ENCODE results near the gene CPNE4.

Gene CPNE4

GRCh38 chr3:131881777-131882176 lies 153.0 kb downstream of the CPNE4 start:
- DNase-seq (ENCODE audit: low read depth), result no peak

GRCh38 chr3:131880948-131881347 lies 153.9 kb downstream of the CPNE4 start:
- DNase-seq (ENCODE audit: low read depth), result no peak

- no peak for DNase-seq (ENCODE audit: low read depth)
Observed at GRCh38 chr3:131868203-131868602, 166.6 kb downstream of the CPNE4 start.

GRCh38 chr3:131856171-131856570 lies 178.6 kb downstream of the CPNE4 start:
- DNase-seq (ENCODE audit: low read depth), result no peak

- no peak for DNase-seq (ENCODE audit: low read depth)
Observed at GRCh38 chr3:131850223-131850622, 184.6 kb downstream of the CPNE4 start.

- no peak for DNase-seq (ENCODE audit: low read depth)
Observed at GRCh38 chr3:131849616-131850015, 185.2 kb downstream of the CPNE4 start.

GRCh38 chr3:131847966-131848510 lies 186.8 kb downstream of the CPNE4 start:
- DNase-seq (ENCODE audit: low read depth), result no peak

- no peak for DNase-seq (ENCODE audit: low read depth)
Observed at GRCh38 chr3:131846296-131846924, 188.4 kb downstream of the CPNE4 start.

- no peak for DNase-seq (ENCODE audit: low read depth)
Observed at GRCh38 chr3:131843174-131843573, 191.6 kb downstream of the CPNE4 start.

- DNase-seq (ENCODE audit: low read depth), result no peak
Observed at GRCh38 chr3:131840156-131840797, 194.5 kb downstream of the CPNE4 start.

- no peak for DNase-seq (ENCODE audit: low read depth)
Observed at GRCh38 chr3:131835906-131836305, 198.9 kb downstream of the CPNE4 start.

- no peak for DNase-seq (ENCODE audit: low read depth)
Observed at GRCh38 chr3:131831608-131832007, 203.2 kb downstream of the CPNE4 start.

- DNase-seq (ENCODE audit: low read depth), result no peak
Observed at GRCh38 chr3:131821191-131821762, 213.5 kb downstream of the CPNE4 start.

GRCh38 chr3:131819381-131820055 lies 215.3 kb downstream of the CPNE4 start:
- DNase-seq (ENCODE audit: low read depth), result no peak

- DNase-seq (ENCODE audit: low read depth), result no peak
Observed at GRCh38 chr3:131812433-131812832, 222.4 kb downstream of the CPNE4 start.

- DNase-seq (ENCODE audit: low read depth), result no peak
Observed at GRCh38 chr3:131811481-131811880, 223.3 kb downstream of the CPNE4 start.

GRCh38 chr3:131807822-131808221 lies 227.0 kb downstream of the CPNE4 start:
- DNase-seq (ENCODE audit: low read depth), result no peak

- DNase-seq (ENCODE audit: low read depth), result no peak
Observed at GRCh38 chr3:131806736-131807135, 228.1 kb downstream of the CPNE4 start.

GRCh38 chr3:131804565-131805133 lies 230.2 kb downstream of the CPNE4 start:
- no peak for DNase-seq (ENCODE audit: low read depth)

- no peak for DNase-seq (ENCODE audit: low read depth)
Observed at GRCh38 chr3:131803113-131803512, 231.7 kb downstream of the CPNE4 start.

- no peak for DNase-seq (ENCODE audit: low read depth)
Observed at GRCh38 chr3:131802029-131802428, 232.8 kb downstream of the CPNE4 start.

GRCh38 chr3:131801566-131801965 lies 233.2 kb downstream of the CPNE4 start:
- DNase-seq (ENCODE audit: low read depth), result no peak
